GM12874 (cell line): ENCODE measurements around the gene RASGRF1.

ENCODE experiments used
- CTCF ChIP-seq: IDR thresholded peaks from 2 replicates; pipeline ENCODE4 v1.5.1; 2011; ENCODE audit warnings: low read depth, mild to moderate bottlenecking, control low read depth, low read length, moderate library complexity; ENCODE audit not compliant: insufficient read depth

Gene RASGRF1

GRCh38 chr15:79003301-79003700, 87.3 kb downstream of the RASGRF1 start:
- TF ChIP-seq CTCF, result no peak

- TF ChIP-seq CTCF, result no peak
Measured at GRCh38 chr15:79002581-79002980, 88.0 kb downstream of the RASGRF1 start.

DNA sequence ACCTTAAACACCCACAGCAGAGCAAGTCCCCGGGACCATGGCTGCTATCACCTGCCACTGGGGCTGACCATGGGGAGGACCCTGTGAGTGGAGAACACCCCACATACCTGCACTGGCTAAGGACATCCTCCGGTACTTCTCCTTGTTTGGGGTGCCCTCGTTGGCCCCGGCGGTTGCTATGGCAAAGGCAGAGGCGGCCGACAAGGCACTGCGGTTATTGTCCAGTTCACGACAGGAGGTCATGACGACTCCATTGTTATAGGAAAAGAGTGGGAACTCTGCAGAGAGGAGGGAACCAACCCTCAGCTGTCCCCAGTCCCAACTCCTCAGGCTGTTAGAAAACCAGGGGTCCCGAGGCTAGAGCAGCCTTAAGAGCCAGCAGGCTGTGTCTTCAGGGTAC, 90.9 kb downstream of the RASGRF1 start:
- no peak for TF ChIP-seq CTCF

GRCh38 chr15:78998526-78998925, 92.1 kb downstream of the RASGRF1 start:
- TF ChIP-seq CTCF, result no peak

- no peak for TF ChIP-seq CTCF
Measured at GRCh38 chr15:78997981-78998499, 92.5 kb downstream of the RASGRF1 start.

GRCh38 chr15:78996894-78997275, 93.7 kb downstream of the RASGRF1 start:
- no peak for TF ChIP-seq CTCF

DNA sequence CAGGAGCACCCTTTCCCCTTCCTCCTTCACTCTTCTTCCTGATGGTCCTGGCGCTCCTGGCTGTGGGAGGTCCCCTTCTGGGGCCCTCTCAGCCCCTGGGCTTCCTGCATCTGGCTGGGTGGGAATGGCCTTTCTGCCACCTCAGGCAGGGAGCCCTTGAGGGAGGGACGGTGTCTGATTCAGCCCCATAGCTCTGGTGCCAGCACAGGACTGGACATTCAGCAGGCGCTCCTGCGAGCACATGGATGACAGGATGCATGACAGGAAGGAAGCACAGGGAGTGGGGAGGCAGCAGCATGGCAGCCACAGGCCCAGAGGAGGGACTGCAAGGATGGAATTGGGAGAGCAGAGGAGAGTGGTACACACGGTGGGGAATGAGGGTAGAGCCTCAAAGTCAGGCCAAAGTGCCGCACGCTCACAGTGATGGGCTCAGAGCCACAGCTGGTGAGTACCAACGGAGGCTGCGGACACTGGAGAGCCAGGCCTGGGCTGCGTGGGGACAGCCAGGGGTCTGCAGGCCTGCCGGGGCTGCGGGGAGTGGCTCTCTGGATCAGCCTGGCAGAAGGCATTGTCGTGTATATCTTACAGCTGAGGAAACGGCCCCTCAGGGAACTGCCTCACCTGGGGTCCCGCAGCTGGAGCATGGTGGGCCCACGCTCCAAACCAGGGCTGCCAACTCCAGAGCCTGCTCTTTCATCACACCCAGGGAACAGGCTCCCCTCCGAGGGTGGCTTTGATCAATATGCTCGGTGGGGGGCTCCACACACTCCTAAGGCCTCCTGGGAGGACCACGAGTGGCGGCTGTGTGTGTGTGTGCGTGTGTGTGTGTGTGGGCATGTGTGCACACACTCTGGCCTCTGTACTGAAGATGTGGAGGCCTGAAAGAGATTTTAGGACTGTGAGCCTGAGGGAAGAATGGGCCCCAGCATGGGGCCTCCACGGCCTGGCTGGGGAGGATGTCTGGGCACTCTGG, 94.4 kb downstream of the RASGRF1 start:
- TF ChIP-seq CTCF, result no peak
